GM12878 (cell line): ENCODE data around the gene KRTAP15-1. TPM values are rescaled to one million over a fixed set of nuclear protein-coding genes. Genes with fewer than 3 reads are reported as not detected.

Experiments
- ATAC-seq: fragments of 200-7000 bp; cut with Tn5 transposase; 3 replicates; pipeline ENCODE4 v1.9.1; 2020; ENCODE audit warnings: mild to moderate bottlenecking, moderate library complexity
- BruUV-seq: library from RNA; stranded (reverse); fragments of 400-500 nt; replicated peaks from 2 replicates; lab custom pipeline; 2021; lab: Mats Ljungman, UMichigan
- CTCF ChIA-PET: fragments of 300-600 bp; sonication (Branson Sonifier 250); formaldehyde crosslinking; extraction: SDS; loops from one replicate; lab custom pipeline; 2021; ENCODE audit warnings: inconsistent platforms; lab: Yijun Ruan, JAX
- POLR2A ChIA-PET: fragments of 350-600 bp; formaldehyde crosslinking; extraction: SDS; loops from one replicate; lab custom pipeline; 2021; ENCODE audit warnings: inconsistent platforms; lab: Charles Lee
- RAD21 ChIA-PET: fragments of 300-600 bp; sonication (Branson Sonifier 250); formaldehyde crosslinking; loops from one replicate; lab custom pipeline; 2023; ENCODE audit warnings: antibody characterized with exemption; ENCODE audit not compliant: unreplicated experiment; lab: Charles Lee
- SMC1A ChIA-PET: fragments of 300-600 bp; sonication (Branson Sonifier 250); formaldehyde crosslinking; loops from one replicate; lab custom pipeline; 2023; ENCODE audit not compliant: unreplicated experiment, uncharacterized antibody; lab: Charles Lee
- DNase-seq: peaks from one replicate; pipeline ENCODE4 v3.0.0-alpha.2; 2011; ENCODE audit warnings: low read depth, low spot score
- FAIRE-seq: peaks from 3 replicates; lab custom pipeline; 2011; peaks lifted over from hg19 to GRCh38; lab: Jason Lieb, UNC
- H2AFZ ChIP-seq: 2 replicates; pipeline ENCODE4 v1.6.0; 2011; ENCODE audit warnings: low read depth, low read length, control low read depth; ENCODE audit not compliant: control insufficient read depth
- H3K27ac ChIP-seq: 2 replicates; pipeline ENCODE4 v1.5.1; 2011; ENCODE audit warnings: control low read depth; ENCODE audit not compliant: control insufficient read depth, insufficient read depth
- H3K27me3 ChIP-seq, 2 experiments: replicated peaks in 1 of 2; 2 replicates each; pipeline versions ENCODE4 v1.6.0 to v1.6.1; 2011; ENCODE audit warnings: low read length in 1 of 2; ENCODE audit not compliant: control insufficient read depth in 2 of 2, insufficient read depth in 2 of 2
- H3K36me3 ChIP-seq, 2 experiments: 2 replicates each; pipeline ENCODE4 v1.5.1; 2011; ENCODE audit warnings: low read length in 1 of 2; ENCODE audit not compliant: control insufficient read depth in 2 of 2, insufficient read depth in 2 of 2
- H3K4me1 ChIP-seq: 2 replicates; pipeline ENCODE4 v1.6.1; 2011; ENCODE audit warnings: mild to moderate bottlenecking, low read length, moderate library complexity, mixed read lengths; ENCODE audit not compliant: control insufficient read depth, insufficient read depth
- H3K4me2 ChIP-seq: 2 replicates; pipeline ENCODE4 v1.6.0; 2011; ENCODE audit warnings: control low read depth; ENCODE audit not compliant: control insufficient read depth, insufficient read depth
- H3K4me3 ChIP-seq: fragments of 200-600 bp; sonication (generic); 2 replicates; pipeline ENCODE4 v1.5.1; 2016
- H3K79me2 ChIP-seq: 2 replicates; pipeline ENCODE4 v1.6.0; 2011; ENCODE audit warnings: low read length; ENCODE audit not compliant: control insufficient read depth, insufficient read depth
- H3K9ac ChIP-seq: 2 replicates; pipeline ENCODE4 v1.8.0; 2011; ENCODE audit warnings: low read length, control low read depth, mixed read lengths; ENCODE audit not compliant: control insufficient read depth, insufficient read depth
- H3K9me3 ChIP-seq: replicated peaks from 3 replicates; pipeline ENCODE4 v1.5.1; 2011; ENCODE audit warnings: mild to moderate bottlenecking, low read length; ENCODE audit not compliant: control insufficient read depth, insufficient read depth
- H4K20me1 ChIP-seq: 2 replicates; pipeline ENCODE4 v1.6.0; 2011; ENCODE audit not compliant: control insufficient read depth, insufficient read depth
- CHD1 ChIP-seq: IDR thresholded peaks from 2 replicates; pipeline ENCODE4 v1.6.1; 2012; ENCODE audit warnings: low read depth, low read length, improper control_type of control experiment
- EP300 ChIP-seq, 2 experiments: fragments of 150-350 bp in 1 of 2; IDR thresholded peaks; 2 replicates each; pipeline ENCODE4 v1.6.1; 2011 to 2012; ENCODE audit warnings: low read depth in 2 of 2, low read length in 2 of 2, borderline replicate concordance in 1 of 2, improper control_type of control experiment in 1 of 2, inconsistent platforms in 1 of 2; ENCODE audit not compliant: control insufficient read depth in 1 of 2
- IRF4 ChIP-seq: IDR thresholded peaks from 2 replicates; pipeline ENCODE4 v1.6.1; 2011; ENCODE audit warnings: low read depth, low read length
- MTA2 ChIP-seq: fragments of 450-650 bp; IDR thresholded peaks from 2 replicates; pipeline ENCODE4 v1.6.1; 2016; ENCODE audit warnings: low read depth, mild to moderate bottlenecking, moderate library complexity
- SREBF2 ChIP-seq: IDR thresholded peaks from 2 replicates; pipeline ENCODE4 v1.6.1; 2012; ENCODE audit warnings: mild to moderate bottlenecking, low read length
- SRF ChIP-seq, 2 experiments: IDR thresholded peaks; 2 replicates each; pipeline ENCODE4 v1.6.1; 2011; ENCODE audit warnings: low read depth in 2 of 2, low read length in 2 of 2, mild to moderate bottlenecking in 1 of 2, moderate library complexity in 1 of 2
- YY1 ChIP-seq: IDR thresholded peaks from 2 replicates; pipeline ENCODE4 v1.6.1; 2011; ENCODE audit warnings: low read depth, mild to moderate bottlenecking, low read length
- WGBS: methylation state at CpG from one replicate; pipeline ENCODE4 v1.1.6; 2016; ENCODE audit warnings: low lambda C conversion rate; ENCODE audit not compliant: insufficient replicate concordance, insufficient coverage; ENCODE audit errors: missing lambda C conversion rate; 5-methylcytosine and 5-hydroxymethylcytosine counted together
- in situ Hi-C: fragments of 300-500 bp; cut with MboI; formaldehyde crosslinking; loops from 9 replicates; pipeline ENCODE4 v1.14.3; 2018; ENCODE audit warnings: mixed read lengths
- intact Hi-C: fragments of 100-400 bp; cut with micrococcal nuclease; formaldehyde crosslinking; loops from one replicate; pipeline ENCODE4 v1.14.2; 2022; ENCODE audit not compliant: unreplicated experiment
- polyA plus RNA-seq, 11 experiments: library from polyadenylated mRNA; depleted of rRNA in 4 of 11; unstranded in 6 of 11; stranded (reverse) in 5 of 11; fragments of >200 nt; fragmentation: Nextera tagmentation in 4 of 11; fragmentation: Illumina TruSeq in 1 of 11; extraction: Ambion mirVana in 4 of 11; extraction: Trizol in 1 of 11; gene quantifications; 1 replicate in 1 of 11; 2 replicates in 10 of 11; pipeline versions ENCODE4 v1.2.1 to v1.2.3, GENCODE V29; 2011 to 2016; ENCODE audit warnings: inconsistent platforms in 2 of 11, missing spikeins in 2 of 11, low read depth in 1 of 11
- total RNA-seq, 4 experiments: library from RNA; depleted of rRNA in 3 of 4; stranded (reverse); fragments of >200 nt in 3 of 4; fragmentation: Illumina TruSeq in 1 of 4; extraction: Trizol in 1 of 4; gene quantifications; 2 replicates each; pipeline versions ENCODE4 v1.2.1 to v1.2.3, GENCODE V29; 2013 to 2021
- TF ChIP-seq, protein P1 (sequence below): fragments of 450-650 bp; IDR thresholded peaks from 2 replicates; pipeline ENCODE4 v1.6.1; 2017; ENCODE audit warnings: mild to moderate bottlenecking
- TF ChIP-seq, protein P2 (sequence below): IDR thresholded peaks from 2 replicates; pipeline ENCODE4 v1.6.1; 2012; ENCODE audit warnings: improper control_type of control experiment, low read depth, low read length; ENCODE audit not compliant: insufficient replicate concordance
- TF ChIP-seq, protein P3 (sequence below): IDR thresholded peaks from 2 replicates; pipeline ENCODE4 v1.6.1; 2011; ENCODE audit warnings: mild to moderate bottlenecking, low read depth, low read length, moderate library complexity; ENCODE audit not compliant: insufficient replicate concordance
- TF ChIP-seq, protein P4 (sequence below): fragments of 450-650 bp; IDR thresholded peaks from 2 replicates; pipeline ENCODE4 v1.6.1; 2017; ENCODE audit warnings: mild to moderate bottlenecking, moderate library complexity

The KRTAP15-1 gene
- total and polyA plus RNA-seq, 10 of the 15 experiments (the other 5 are each of a cell fraction or from before 2014, with no cell fraction given), result not detected

DNA sequence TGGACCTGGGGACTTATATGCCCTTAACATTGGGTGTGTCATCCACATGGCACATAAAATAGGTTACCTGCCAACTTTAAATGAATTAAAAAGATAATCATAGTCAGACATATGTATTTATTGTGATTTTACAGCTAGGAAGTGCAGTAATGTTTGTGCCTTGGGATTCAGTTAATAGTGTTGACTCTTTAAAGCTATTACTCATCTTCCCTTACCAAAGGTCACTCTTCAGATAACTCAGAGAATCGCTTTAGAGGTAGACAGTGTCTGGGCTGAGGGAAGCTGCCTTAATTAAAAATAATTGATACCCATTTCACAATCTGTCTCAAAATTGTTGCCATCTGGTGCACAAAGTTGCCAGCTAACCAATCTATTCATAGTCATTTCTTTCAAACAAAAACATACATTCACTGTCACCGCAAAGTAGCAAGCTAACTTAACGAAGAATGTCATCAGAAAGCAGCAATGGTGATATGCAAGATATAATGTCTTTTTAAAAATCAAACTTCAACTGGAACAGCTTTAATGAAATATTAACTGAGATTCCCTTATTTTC lies 3.0 kb upstream of the KRTAP15-1 start:
- Histone ChIP-seq H2AFZ (no peak overlapping the region), H3K4me3 (no peak overlapping the region), H3K4me2 (no peak overlapping the region), H3K9me3 (no peaks in the 10 kb centered on the region), H4K20me1 (no peaks in the 10 kb centered on the region), H3K4me1 (no peaks in the 10 kb centered on the region), H3K36me3 (no peaks in the 10 kb centered on the region), H3K27ac (no peak overlapping the region), H3K9ac (no peak overlapping the region), H3K79me2 (no peaks in the 10 kb centered on the region), H3K27me3 (no peaks in the 10 kb centered on the region)
- BruUV-seq, result no TSS peak
- in situ Hi-C loops, result no loop called here
- SMC1A ChIA-PET, result no interaction called here
- CTCF ChIA-PET, result interaction anchor here (1.1 kb wide), 1 partner anchor 615 kb away, joined by 3 read pairs; no protein-coding TSS in a partner anchor
- intact Hi-C loops, result loop anchor here (10.0 kb wide), 1 partner anchor 648 kb away; no protein-coding TSS in a partner anchor
- POLR2A ChIA-PET, result no interaction called here
- RAD21 ChIA-PET, result no interaction called here
- FAIRE-seq (no peak), ATAC-seq (no peak), DNase-seq (no peak)
- WGBS, result 37% methylated on average over 3 of the region's 3 CpGs
- TF ChIP-seq, protein P1, sequence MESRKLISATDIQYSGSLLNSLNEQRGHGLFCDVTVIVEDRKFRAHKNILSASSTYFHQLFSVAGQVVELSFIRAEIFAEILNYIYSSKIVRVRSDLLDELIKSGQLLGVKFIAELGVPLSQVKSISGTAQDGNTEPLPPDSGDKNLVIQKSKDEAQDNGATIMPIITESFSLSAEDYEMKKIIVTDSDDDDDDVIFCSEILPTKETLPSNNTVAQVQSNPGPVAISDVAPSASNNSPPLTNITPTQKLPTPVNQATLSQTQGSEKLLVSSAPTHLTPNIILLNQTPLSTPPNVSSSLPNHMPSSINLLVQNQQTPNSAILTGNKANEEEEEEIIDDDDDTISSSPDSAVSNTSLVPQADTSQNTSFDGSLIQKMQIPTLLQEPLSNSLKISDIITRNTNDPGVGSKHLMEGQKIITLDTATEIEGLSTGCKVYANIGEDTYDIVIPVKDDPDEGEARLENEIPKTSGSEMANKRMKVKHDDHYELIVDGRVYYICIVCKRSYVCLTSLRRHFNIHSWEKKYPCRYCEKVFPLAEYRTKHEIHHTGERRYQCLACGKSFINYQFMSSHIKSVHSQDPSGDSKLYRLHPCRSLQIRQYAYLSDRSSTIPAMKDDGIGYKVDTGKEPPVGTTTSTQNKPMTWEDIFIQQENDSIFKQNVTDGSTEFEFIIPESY, result no peak
- no peak for TF ChIP-seq EP300 (IDR thresholded peaks at IDR 0.05; ENCODE audit: borderline replicate concordance in 1 of 2, control insufficient read depth in 1 of 2, low read depth in 2 of 2, low read length in 2 of 2)
- TF ChIP-seq, protein P2, sequence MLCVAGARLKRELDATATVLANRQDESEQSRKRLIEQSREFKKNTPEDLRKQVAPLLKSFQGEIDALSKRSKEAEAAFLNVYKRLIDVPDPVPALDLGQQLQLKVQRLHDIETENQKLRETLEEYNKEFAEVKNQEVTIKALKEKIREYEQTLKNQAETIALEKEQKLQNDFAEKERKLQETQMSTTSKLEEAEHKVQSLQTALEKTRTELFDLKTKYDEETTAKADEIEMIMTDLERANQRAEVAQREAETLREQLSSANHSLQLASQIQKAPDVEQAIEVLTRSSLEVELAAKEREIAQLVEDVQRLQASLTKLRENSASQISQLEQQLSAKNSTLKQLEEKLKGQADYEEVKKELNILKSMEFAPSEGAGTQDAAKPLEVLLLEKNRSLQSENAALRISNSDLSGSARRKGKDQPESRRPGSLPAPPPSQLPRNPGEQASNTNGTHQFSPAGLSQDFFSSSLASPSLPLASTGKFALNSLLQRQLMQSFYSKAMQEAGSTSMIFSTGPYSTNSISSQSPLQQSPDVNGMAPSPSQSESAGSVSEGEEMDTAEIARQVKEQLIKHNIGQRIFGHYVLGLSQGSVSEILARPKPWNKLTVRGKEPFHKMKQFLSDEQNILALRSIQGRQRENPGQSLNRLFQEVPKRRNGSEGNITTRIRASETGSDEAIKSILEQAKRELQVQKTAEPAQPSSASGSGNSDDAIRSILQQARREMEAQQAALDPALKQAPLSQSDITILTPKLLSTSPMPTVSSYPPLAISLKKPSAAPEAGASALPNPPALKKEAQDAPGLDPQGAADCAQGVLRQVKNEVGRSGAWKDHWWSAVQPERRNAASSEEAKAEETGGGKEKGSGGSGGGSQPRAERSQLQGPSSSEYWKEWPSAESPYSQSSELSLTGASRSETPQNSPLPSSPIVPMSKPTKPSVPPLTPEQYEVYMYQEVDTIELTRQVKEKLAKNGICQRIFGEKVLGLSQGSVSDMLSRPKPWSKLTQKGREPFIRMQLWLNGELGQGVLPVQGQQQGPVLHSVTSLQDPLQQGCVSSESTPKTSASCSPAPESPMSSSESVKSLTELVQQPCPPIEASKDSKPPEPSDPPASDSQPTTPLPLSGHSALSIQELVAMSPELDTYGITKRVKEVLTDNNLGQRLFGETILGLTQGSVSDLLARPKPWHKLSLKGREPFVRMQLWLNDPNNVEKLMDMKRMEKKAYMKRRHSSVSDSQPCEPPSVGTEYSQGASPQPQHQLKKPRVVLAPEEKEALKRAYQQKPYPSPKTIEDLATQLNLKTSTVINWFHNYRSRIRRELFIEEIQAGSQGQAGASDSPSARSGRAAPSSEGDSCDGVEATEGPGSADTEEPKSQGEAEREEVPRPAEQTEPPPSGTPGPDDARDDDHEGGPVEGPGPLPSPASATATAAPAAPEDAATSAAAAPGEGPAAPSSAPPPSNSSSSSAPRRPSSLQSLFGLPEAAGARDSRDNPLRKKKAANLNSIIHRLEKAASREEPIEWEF, result no peak
- no peak for TF ChIP-seq YY1
- TF ChIP-seq, protein P3, sequence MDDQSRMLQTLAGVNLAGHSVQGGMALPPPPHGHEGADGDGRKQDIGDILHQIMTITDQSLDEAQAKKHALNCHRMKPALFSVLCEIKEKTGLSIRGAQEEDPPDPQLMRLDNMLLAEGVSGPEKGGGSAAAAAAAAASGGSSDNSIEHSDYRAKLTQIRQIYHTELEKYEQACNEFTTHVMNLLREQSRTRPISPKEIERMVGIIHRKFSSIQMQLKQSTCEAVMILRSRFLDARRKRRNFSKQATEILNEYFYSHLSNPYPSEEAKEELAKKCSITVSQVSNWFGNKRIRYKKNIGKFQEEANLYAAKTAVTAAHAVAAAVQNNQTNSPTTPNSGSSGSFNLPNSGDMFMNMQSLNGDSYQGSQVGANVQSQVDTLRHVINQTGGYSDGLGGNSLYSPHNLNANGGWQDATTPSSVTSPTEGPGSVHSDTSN, result no peak
- TF ChIP-seq, protein P4, sequence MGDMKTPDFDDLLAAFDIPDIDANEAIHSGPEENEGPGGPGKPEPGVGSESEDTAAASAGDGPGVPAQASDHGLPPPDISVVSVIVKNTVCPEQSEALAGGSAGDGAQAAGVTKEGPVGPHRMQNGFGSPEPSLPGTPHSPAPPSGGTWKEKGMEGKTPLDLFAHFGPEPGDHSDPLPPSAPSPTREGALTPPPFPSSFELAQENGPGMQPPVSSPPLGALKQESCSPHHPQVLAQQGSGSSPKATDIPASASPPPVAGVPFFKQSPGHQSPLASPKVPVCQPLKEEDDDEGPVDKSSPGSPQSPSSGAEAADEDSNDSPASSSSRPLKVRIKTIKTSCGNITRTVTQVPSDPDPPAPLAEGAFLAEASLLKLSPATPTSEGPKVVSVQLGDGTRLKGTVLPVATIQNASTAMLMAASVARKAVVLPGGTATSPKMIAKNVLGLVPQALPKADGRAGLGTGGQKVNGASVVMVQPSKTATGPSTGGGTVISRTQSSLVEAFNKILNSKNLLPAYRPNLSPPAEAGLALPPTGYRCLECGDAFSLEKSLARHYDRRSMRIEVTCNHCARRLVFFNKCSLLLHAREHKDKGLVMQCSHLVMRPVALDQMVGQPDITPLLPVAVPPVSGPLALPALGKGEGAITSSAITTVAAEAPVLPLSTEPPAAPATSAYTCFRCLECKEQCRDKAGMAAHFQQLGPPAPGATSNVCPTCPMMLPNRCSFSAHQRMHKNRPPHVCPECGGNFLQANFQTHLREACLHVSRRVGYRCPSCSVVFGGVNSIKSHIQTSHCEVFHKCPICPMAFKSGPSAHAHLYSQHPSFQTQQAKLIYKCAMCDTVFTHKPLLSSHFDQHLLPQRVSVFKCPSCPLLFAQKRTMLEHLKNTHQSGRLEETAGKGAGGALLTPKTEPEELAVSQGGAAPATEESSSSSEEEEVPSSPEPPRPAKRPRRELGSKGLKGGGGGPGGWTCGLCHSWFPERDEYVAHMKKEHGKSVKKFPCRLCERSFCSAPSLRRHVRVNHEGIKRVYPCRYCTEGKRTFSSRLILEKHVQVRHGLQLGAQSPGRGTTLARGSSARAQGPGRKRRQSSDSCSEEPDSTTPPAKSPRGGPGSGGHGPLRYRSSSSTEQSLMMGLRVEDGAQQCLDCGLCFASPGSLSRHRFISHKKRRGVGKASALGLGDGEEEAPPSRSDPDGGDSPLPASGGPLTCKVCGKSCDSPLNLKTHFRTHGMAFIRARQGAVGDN, result no peak
- no peak for TF ChIP-seq MTA2
- TF ChIP-seq SRF (IDR thresholded peaks at IDR 0.05; ENCODE audit: low read depth in 2 of 2, low read length in 2 of 2), result no peak
- no peak for TF ChIP-seq SREBF2
- TF ChIP-seq IRF4, result no peak
- TF ChIP-seq CHD1, result no peak
